Suppressor macrophage (primary cell): ENCODE measurements around the gene DIP2A.

Experiments
- DNase-seq, 4 experiments: peaks; one replicate each; pipeline ENCODE4 v3.0.0-alpha.2; 2020 to 2022

DIP2A gene

GRCh38 chr21:46537026-46537425, 78.3 kb downstream of the DIP2A start:
- no peak for DNase-seq

GRCh38 chr21:46538262-46538661, 79.6 kb downstream of the DIP2A start:
- no peak for DNase-seq

GRCh38 chr21:46538851-46539666, 80.4 kb downstream of the DIP2A start:
- no peak for DNase-seq

- DNase-seq: no peak
Observed at GRCh38 chr21:46540087-46540710, 81.5 kb downstream of the DIP2A start.

- DNase-seq: no peak
Observed at GRCh38 chr21:46542588-46543124, 84.0 kb downstream of the DIP2A start.

- DNase-seq: no peak
Observed at GRCh38 chr21:46543306-46543705, 84.6 kb downstream of the DIP2A start.

- DNase-seq: no peak
Observed at GRCh38 chr21:46544003-46544402, 85.3 kb downstream of the DIP2A start.

GRCh38 chr21:46544824-46545223, 86.1 kb downstream of the DIP2A start:
- DNase-seq: no peak

- no peak for DNase-seq
Observed at GRCh38 chr21:46545363-46545762, 86.7 kb downstream of the DIP2A start.

GRCh38 chr21:46545911-46546310, 87.2 kb downstream of the DIP2A start:
- DNase-seq: no peak

GRCh38 chr21:46546799-46547198, 88.1 kb downstream of the DIP2A start:
- DNase-seq: no peak

- DNase-seq: no peak
Observed at GRCh38 chr21:46549650-46550049, 91.0 kb downstream of the DIP2A start.

- peak; percentile 41 to 72 (median 64) for DNase-seq
Observed at GRCh38 chr21:46550116-46550941, 91.6 kb downstream of the DIP2A start.

GRCh38 chr21:46551636-46552241, 93.0 kb downstream of the DIP2A start:
- DNase-seq: peak; percentile 74 to 85 (median 82)

GRCh38 chr21:46552274-46552673, 93.6 kb downstream of the DIP2A start:
- DNase-seq: peak; percentile 84 to 95 (median 91)

GRCh38 chr21:46552865-46553379, 94.2 kb downstream of the DIP2A start:
- no peak for DNase-seq

GRCh38 chr21:46553993-46554392, 95.3 kb downstream of the DIP2A start:
- no peak for DNase-seq

GRCh38 chr21:46554431-46555224, 95.9 kb downstream of the DIP2A start:
- no peak for DNase-seq

- no peak for DNase-seq
Observed at GRCh38 chr21:46555225-46555617, 96.5 kb downstream of the DIP2A start.

GRCh38 chr21:46555678-46556077, 97.0 kb downstream of the DIP2A start:
- DNase-seq: no peak

- DNase-seq: no peak
Observed at GRCh38 chr21:46556802-46557201, 98.1 kb downstream of the DIP2A start.
